Stimulated activated CD8-positive, alpha-beta memory T cell treated with anti-CD3 and anti-CD28 coated beads, Interleukin-12 subunit alpha, Interleukin-12 subunit beta, amount 100 ng/mL, for 24 hours (primary cell): Measurements from ENCODE around the gene LYSMD1.
A peak's percentile ranks its signal among the peaks of the same experiment; 100 is the strongest.

Experiments used
- DNase-seq: peaks from one replicate; pipeline ENCODE4 v3.0.0-alpha.2; 2020; ENCODE audit errors: extremely low read depth

LYSMD1 gene

DNA sequence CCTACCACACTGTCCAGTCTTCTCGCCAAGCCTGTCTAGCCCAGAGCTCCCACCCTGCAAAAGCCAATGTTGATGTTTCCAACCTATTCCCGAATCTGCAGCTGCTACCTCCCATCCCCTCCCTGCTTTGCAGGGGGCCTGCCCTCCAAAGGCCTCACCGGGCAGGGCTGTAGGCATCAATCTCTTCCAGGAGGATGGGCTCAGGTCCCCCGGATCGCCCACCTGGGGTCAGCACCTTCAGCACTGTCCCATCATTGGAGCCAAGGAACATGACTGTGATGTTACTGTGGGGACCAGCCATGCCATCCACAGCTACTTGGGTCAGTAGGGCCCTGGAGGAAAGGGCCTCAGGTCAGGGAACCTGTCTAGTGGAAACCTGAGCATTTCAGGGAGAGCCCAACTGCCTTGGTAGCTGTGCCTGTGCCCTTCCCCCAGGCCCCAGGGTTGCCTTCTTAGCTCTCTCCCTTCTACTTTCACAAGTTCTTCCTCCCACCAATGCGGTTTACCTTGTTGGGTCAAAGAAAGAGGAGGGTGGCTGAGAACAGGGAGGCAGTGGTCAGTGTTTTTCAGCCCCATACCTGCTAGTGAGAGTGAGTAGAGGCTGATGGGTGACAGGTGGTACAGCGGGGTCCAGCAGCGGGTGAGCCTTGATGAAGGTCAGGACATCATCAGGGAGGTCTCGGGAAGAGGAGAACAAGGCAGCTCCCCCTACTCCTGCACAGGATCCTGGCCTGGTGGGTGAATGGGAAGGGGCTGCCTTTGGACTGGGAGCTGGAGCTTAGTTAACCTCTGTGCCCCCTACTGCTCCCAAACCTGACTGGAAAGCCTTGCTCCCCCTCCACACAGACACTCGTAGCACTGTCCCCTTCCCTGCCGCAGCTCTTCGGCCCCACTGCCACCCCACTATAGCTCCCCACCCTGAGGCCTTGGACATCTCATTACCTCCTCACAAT is 30.0 kb downstream of the LYSMD1 start:
- DNase-seq, result no peak

DNA sequence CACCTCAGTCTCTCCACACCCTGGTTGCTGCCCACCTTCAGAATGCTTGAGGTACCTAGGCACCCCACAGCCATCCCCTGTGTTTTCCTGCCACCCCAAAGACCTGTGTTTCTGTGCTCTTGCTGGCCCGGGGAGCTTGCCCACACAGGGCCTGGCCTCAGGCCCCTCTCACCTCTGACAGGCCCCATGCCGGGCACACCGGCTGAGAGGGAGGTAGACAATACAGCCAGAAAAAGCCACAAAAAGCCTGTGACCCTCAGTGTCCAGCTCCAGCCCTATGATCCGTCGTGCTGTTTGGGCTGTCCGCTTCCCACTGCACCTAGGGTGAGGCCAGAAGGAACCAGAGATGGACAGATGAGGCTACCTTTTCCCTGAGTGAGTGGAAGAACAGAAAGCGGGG is 30.7 kb downstream of the LYSMD1 start:
- no peak for DNase-seq

DNA sequence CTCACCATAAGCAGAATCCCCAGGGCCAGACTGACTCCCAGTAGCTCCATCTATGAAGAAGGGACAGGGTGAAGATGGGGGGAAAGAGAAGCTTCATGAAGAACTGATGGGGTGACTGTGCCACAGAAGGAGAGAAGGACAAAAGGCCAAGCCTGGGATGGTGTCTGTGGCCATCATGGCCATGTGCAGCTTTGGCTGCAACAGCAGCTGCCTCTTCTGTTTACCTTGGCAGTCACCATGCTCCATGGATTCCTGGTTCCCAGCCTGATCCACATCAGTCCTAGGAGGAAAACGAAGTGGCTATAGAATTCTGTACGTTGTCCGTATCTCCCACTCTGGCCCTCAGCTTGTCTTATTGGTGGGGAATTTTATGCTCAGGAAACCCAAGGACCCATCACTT is 31.3 kb downstream of the LYSMD1 start:
- DNase-seq, result no peak

DNA sequence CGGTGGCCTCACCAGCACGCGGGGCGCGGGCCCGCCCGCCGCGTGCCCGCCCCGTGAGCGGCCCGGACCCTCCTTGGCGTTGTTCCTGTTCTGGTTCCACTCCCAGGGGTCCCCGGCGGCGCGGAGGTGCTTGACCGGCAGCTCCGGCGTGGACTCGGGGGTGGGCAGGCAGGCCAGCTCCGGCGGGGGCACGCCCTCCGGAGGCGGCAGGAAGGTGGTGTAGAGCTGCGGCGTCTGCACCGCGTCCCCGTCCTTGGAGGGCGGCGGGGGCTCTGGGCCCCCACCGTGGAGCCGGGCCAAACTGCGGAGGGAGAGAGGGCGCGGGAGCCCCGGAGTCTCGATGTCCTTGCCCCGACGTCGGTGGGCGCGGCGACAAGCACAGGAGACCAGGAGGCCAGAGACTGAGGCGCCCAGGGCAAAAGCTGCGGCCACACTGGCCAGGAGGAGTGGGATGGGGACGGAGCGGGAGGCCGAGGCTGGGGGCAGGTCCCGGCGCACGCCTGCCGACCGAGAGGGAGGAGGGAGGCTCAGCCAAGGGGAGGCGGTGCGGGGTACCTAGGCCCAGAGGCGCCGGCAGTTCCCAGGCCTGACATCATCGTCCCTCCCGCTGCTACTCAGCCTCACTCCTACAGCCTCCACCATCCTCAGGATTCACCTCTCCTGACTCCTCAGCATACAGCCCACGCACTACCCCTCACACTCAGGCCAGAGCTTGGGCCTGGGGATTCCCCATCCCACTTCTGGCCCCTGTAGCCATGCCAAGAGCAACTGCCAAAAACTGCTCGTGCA is 32.5 kb downstream of the LYSMD1 start:
- DNase-seq, result no peak

DNA sequence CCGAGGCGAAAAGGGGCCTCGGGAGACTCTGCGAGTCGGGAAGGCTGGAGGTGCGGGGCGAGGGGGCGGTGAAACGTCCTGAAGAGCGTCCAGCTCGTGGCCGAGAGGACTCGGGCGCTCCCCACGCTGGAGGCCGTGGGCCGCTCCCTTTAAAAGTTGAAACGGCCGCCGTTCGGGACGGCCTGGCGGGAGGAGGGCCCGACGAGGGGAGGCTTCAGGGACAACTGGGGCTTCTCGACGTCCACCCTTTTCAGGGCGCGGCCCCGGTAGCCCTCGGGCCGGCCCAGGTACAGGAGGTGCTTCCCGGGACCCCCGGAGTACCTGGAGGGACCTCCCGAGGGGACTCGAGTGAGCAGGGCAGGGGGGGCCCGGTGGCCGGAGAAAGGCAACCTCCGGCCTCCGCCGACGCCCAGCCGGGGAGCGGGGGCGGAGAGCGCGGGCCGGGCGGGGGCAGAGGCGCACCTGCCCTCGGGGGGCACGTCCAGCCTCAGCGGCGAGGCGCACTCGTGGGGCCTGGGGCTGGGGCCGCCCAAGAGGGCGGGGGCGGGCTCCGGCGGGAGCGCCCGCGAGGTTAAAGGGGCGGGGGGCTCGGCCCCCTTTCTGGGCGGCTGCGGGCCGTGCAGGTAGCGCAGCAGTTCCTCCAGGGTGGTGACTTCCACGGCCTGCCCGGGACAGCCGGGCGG is 33.2 kb downstream of the LYSMD1 start:
- no peak for DNase-seq

DNA sequence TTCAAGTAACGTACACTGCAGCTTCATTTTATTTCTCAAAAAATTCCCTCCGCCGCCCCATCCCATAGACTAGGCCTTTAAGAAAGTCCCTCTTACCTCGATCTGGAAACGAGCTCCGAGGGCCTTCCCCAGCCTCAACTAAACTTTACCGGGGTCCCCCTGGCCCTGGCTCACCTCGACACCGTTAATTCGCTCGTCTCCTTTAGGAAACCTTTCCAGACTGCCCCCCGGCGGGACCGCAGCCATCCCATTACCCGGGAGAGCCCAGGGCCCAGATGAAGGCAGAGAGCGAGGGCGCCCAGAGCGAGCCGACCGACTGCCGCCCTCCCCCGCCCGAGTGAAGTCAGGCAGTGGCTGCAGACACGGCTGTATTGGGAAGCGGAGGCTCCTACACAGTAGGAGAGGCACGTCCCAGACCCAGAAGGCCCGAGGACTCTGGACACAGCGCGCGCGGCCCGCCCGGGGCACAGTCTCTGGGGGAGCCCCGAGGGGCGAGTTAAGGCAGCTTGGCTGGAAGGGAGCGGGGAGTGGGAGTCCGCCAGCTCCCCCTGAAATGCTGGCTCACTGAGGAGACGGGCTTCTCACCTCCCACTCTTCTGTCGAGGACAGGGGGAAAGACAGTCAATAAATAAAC is 33.9 kb downstream of the LYSMD1 start:
- DNase-seq, result no peak

DNA sequence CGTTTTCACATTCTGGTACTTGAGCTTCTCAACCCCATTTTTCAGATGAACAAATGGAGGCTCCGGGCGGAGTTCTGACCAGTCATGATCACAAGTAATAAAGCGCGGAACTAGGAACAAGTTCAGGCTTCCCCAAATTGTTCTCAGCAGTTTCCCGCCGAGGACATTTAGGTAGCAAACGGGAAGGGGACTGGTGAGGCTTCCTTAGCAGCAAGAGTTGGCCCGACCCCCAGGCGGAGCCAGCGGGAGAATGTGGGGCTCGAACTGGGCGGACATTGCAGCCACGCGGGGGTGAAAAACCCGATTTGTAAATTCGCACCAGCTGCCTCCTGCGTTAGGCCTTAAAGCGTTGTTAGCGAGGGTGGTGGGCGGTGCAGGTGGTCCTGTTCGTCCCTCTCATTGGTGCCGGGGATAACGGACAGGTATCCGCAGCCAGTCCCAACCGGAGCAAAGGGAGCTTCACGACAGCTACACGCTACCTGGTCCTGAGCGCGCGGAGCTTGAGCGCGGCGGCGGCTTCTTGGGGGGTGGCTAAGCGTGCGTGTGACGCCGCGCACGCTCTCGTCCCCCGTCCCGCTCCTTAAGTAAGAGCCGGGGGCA is 34.6 kb downstream of the LYSMD1 start:
- DNase-seq, result peak; percentile 59

DNA sequence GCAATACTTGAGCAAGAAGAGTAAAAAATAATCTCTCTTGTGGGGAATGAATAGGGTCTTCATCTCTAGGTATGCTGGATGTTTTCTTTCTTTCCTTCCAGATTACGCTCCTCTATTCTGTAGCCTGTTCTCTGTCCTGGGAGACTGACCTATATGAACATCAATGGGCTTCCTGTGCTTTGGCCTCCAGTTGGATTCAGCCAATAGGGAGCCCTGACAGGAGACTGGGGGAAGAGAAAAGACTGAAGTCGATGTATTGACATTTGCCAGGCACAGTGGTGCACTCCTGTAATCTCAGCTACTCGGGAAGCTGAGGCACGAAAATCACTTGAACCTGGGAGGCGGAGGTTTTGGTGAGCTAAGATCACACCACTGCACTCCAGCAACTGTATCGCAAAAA is 36.9 kb downstream of the LYSMD1 start:
- DNase-seq, result no peak

DNA sequence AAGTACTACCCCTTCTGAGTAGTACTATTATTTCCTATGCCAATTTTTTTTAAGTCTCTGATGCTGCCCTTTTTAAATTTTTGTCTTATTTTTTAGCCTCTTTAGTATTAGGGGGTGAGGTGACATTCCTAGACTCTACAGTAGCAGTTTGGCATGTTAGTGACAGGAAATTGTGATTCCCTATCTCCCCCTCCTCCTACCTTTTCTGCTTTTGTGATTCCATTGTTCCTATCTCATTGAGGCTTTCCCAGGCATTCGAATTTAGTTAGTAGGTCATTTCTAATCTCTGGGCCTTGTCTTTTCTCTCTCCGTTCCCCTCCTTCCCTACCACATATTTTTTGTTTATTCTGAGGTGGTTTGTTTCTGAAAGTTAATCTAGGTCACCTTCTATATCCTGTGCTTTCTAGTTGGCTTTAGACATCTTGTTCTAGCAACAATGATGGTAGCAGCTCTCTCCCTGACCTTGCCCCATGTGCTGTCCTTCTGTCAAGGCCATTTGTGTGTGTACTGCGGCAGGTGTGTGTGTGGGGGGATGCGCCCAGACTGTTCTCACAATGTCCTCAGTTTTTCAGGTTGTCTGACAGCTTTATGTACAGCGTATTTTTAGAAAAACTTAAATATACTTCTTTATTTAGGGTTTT is 40.8 kb downstream of the LYSMD1 start:
- no peak for DNase-seq

DNA sequence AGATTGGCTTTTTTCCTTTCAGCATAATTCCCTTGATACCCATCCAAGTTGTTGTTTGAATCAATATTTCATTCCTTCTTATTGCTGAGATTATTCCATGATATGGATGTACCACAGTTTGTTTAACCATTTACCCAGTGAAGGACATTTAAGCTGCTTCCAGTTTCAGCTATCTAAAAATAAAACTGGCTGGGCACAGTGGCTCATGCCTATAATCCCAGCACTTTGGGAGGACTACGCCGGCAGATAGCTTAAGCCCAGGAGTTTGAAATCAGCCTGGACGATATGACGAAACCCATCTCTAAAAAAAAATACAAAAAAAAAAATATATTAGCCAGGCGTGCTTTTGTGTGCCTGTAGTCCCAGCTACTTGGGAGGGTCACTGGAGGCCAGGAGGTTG is 51.8 kb downstream of the LYSMD1 start:
- DNase-seq, result no peak
